GM12801 (cell line): ENCODE measurements around the gene MRPS9.

Experiments used
- TF ChIP-seq, protein P1 (sequence below): IDR thresholded peaks from one replicate; pipeline ENCODE4 v1.5.1; 2011; ENCODE audit warnings: control low read depth; ENCODE audit not compliant: insufficient read length; ENCODE audit errors: extremely low read depth

The MRPS9 gene

DNA sequence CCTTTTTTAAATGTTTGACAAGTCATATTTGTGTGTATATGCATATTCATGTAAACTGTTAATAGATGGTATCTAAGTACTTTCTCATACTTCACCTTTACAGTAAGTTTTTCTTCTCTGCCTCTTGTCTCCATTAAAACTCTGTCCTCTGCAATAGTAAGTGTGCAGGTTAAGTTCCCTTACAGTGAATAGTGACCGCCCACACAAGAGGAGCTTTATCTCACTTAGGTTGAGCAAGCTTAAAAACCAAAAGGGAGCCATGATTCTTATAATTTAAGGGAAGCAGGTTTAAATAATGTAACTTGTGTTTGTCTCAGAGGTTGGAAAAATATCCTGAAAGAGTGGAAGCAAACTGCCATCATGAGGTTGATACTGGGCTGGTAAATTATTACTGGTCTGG lies 61.3 kb downstream of the MRPS9 start:
- TF ChIP-seq, protein P1, sequence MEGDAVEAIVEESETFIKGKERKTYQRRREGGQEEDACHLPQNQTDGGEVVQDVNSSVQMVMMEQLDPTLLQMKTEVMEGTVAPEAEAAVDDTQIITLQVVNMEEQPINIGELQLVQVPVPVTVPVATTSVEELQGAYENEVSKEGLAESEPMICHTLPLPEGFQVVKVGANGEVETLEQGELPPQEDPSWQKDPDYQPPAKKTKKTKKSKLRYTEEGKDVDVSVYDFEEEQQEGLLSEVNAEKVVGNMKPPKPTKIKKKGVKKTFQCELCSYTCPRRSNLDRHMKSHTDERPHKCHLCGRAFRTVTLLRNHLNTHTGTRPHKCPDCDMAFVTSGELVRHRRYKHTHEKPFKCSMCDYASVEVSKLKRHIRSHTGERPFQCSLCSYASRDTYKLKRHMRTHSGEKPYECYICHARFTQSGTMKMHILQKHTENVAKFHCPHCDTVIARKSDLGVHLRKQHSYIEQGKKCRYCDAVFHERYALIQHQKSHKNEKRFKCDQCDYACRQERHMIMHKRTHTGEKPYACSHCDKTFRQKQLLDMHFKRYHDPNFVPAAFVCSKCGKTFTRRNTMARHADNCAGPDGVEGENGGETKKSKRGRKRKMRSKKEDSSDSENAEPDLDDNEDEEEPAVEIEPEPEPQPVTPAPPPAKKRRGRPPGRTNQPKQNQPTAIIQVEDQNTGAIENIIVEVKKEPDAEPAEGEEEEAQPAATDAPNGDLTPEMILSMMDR = no peak

DNA sequence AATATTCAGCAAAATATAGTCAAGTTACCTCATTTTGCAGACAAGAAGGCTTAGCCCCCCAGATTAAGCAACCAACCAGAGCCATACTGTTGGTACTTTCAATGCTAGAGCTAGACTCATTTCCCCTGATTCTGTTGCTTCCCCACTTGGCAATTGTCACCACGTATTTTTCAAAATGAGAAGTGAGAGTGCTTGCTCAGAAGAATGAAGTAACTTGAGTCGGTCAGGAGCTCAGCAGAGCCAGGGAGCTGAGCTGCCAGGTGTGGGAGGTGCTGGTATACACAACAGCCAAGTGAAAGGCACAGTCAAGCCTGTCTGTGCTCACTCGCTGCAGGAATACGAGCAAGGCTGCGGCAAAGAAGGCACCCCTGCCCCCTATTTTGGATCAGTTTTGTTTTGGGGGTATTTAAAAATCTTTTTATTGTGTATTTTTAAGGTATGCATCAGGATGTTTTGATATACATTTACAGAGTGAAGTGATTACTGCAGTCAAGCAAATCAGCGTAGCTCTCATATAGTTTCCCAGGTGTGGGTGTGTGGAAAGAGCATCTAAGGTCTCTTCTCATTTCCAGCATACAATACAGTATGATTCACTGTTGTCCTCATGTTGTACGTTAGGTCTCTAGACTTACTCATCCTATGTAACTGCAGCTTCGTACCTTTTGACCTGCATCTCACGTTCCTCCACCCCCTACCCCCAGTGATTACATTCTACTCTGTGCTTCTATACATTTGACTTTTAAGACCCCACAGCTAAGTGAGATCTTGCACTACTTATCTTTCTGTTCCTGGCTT lies 62.4 kb downstream of the MRPS9 start:
- TF ChIP-seq, protein P1 = no peak

DNA sequence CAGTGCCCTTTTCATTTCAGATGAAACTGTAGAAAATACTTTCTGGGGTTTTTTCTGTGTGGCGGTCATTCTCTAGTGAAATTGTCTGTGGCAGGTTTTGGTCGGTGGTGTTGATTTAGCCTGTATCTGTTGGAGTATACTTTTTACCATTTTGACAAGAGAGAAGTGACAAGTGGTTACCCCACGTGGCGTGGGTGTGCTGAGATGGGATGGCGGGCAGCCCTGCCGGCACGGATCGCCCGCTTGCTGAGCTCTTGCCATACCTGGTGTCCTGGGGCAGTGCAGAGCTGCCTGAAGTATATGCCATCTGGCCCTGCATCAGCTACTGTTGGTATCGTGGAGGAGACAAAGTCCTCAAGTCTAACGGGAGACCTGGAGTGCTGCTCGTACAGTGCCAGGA lies 64.1 kb downstream of the MRPS9 start:
- TF ChIP-seq, protein P1 = no peak

DNA sequence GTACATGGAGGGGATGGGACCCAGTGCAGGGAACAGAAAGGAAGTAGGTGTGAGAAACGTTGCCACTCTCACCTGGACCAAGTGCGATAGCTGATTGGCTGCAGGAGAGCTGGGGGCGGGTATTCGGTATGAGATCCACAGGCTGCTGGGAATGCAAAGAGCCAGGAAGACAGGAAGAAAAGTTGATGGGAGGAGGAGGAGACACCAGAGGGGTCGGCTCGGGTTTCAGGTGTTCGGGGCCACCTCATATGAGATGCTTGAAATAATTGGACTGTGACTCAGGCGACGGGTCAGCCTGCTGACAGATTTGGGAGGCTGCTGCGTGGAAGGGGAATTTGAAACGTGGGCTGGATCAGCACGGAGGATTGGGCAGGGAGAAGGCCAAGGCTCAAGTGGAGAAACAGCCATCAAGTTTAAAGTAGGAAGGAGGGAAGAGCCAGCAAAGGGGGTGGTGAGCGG lies 65.1 kb downstream of the MRPS9 start:
- TF ChIP-seq, protein P1 = no peak

DNA sequence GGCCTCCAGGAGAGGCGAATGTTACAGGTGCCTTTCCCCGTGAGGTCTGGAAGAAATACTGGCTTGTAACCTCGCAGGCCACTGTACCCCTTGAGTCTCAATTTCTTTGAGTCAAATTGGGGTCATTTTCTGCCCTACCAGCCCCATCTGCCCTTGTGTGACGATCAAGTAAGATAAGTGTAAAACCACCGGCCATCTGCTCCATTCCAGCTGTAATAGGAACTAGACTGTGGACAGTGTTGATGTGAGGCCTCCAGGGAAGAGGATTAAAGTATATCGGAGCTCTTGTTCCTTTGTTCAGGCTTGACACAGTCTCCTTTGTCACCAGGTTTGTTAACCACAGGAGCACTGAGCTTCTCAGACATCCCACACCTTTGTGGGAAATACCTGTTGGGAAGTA lies 65.6 kb downstream of the MRPS9 start:
- TF ChIP-seq, protein P1 = no peak

DNA sequence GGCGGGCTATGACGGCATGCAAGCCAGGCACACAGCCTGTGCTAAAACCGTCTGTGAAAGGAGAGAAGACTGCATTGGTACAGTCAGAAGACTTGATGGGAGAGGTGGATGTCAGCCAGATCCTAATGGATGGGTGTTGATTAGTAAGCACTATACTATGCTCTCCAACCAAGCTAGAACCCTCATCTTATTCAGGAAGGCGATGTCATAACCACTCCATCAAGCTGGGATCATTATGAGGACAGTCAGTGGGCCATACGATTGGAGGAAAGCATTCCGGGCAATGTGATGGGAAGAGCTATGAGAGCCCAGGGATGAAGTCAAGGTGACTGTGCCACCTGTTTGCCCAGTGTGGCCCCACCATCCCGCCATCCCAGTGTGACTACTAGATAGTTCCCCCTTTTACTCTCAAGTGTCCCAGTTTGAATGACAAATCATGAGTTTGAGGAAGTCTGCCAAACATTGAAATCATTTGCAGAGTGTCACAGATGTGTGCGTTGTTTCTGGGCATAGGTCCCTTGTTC lies 66.4 kb downstream of the MRPS9 start:
- TF ChIP-seq, protein P1 = no peak

DNA sequence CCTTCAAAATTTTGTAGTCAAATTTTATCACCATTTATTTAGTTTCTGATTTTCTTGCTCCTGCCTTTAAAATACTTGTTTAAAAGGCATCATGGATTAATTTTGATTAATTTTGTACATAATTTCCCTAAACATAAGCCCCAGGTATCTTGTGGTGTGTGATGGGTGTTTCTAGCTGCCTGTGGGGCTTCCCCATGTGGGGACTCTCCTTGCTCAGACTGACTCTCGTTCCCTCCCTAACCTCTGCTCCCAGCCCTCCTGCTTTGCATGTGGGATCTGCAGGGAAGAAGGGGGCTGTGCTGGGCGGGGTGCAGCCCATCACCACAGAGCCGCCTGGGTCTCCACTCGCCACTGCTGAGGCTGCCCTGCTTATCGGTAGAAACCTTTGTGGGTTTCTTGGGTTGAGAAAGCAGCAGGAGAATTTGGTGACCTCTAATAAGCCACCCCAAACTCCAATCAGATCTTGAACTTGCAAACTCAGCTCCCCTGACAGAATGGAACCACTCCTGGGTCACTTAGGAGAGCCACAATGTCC lies 72.5 kb downstream of the MRPS9 start:
- TF ChIP-seq, protein P1 = no peak
